ENCODE measurements around the gene DCP1B. TPM values are rescaled to one million over a fixed set of nuclear protein-coding genes. Genes with fewer than 3 reads are reported as not detected.

DCP1B gene
- polyA plus RNA-seq, 2 of the 4 experiments (the other 2 are of a cell fraction): 7.7 to 19.2 TPM

GRCh38 chr12:2023365-2023764, 19.1 kb upstream of the DCP1B start:
- CTCF ChIA-PET: interaction anchor here (0.6 to 3.7 kb wide), 3 partner anchors 11 to 13 kb away, joined by 3 to 10 read pairs (median 8); no protein-coding TSS in a partner anchor
- no peak for FAIRE-seq
- Histone ChIP-seq H3K4me3 (no peak overlapping the region), H3K27ac (no peak overlapping the region), H3K4me2 (no peak overlapping the region), H3K4me1 (no peaks in the 10 kb centered on the region), H3K9me3 (no peaks in the 10 kb centered on the region; the same call in 2 of the 3 replicates)
- DNase-seq (ENCODE audit: low read depth in 1 of 2, low spot score in 1 of 2): no peak
- ATAC-seq: no peak
- POLR2A ChIA-PET: no interaction called here
- no peak for TF ChIP-seq HOXB13 (CRISPR knock-in tag; IDR thresholded peaks at IDR 0.05; ENCODE audit: low read depth)
- TF ChIP-seq EHMT2 (IDR thresholded peaks at IDR 0.05; ENCODE audit: low read depth): no peak
- no peak for TF ChIP-seq HMGXB4 (CRISPR knock-in tag; IDR thresholded peaks at IDR 0.05; ENCODE audit: borderline replicate concordance)
- WGBS (ENCODE audit: missing lambda C conversion rate): 17% methylated on average over 3 of the region's 3 CpGs

GRCh38 chr12:2020511-2020910, 16.3 kb upstream of the DCP1B start:
- Histone ChIP-seq H3K4me3 (no peak overlapping the region), H3K27ac (no peak overlapping the region), H3K4me1 (no peaks in the 10 kb centered on the region), H3K9me3 (no peaks in the 10 kb centered on the region; the same call in 2 of the 3 replicates), H3K4me2 (no peak overlapping the region)
- ChIA-PET CTCF (interaction anchor here (0.6 to 2.3 kb wide), 4 partner anchors 14 to 393 kb away, joined by 3 to 8 read pairs (median 3); no protein-coding TSS in a partner anchor), POLR2A (no interaction called here)
- WGBS (ENCODE audit: missing lambda C conversion rate): 31% methylated on average over 3 of the region's 3 CpGs
- FAIRE-seq: no peak
- TF ChIP-seq CHD4 (IDR thresholded peaks at IDR 0.05; ENCODE audit: borderline replicate concordance) (no peak), SREBF2 (IDR thresholded peaks at IDR 0.05) (no peak), ZNF302 (CRISPR knock-in tag; IDR thresholded peaks at IDR 0.05) (no peak), ZFP36 (IDR thresholded peaks at IDR 0.05; ENCODE audit: borderline replicate concordance, partially characterized antibody) (no peak), TP53 (CRISPR knock-in tag; IDR thresholded peaks at IDR 0.05) (no peak), CBX8 (IDR thresholded peaks at IDR 0.05) (no peak), CTCF (IDR thresholded peaks at IDR 0.05) (no peak), CEBPB (IDR thresholded peaks at IDR 0.05) (no peak)
- no peak for DNase-seq (ENCODE audit: low read depth in 1 of 2, low spot score in 1 of 2)
- no peak for ATAC-seq

- FAIRE-seq (no peak), DNase-seq (ENCODE audit: low read depth in 1 of 2, low spot score in 1 of 2) (no peak), ATAC-seq (no peak)
- WGBS (ENCODE audit: missing lambda C conversion rate): 13% methylated on average over 2 of the region's 2 CpGs
- TF ChIP-seq RNF2 (IDR thresholded peaks at IDR 0.05; ENCODE audit: borderline replicate concordance, low read depth) (no peak), EHMT2 (IDR thresholded peaks at IDR 0.05; ENCODE audit: low read depth) (no peak), MYC (IDR thresholded peaks at IDR 0.05; ENCODE audit: borderline replicate concordance, low read length) (no peak), MAX (IDR thresholded peaks at IDR 0.05) (no peak), HOXB13 (CRISPR knock-in tag; IDR thresholded peaks at IDR 0.05; ENCODE audit: low read depth) (no peak), POLR2AphosphoS2 (conservative IDR thresholded peaks at IDR 0.05; ENCODE audit: low read length) (no peak), GATA3 (IDR thresholded peaks at IDR 0.05; ENCODE audit: borderline replicate concordance) (no peak), HOXA7 (CRISPR knock-in tag; IDR thresholded peaks at IDR 0.05) (no peak), NFE2L2 (conservative IDR thresholded peaks at IDR 0.05; ENCODE audit: low read length) (no peak), FOSB (CRISPR knock-in tag; IDR thresholded peaks at IDR 0.05) (no peak), CTCF (IDR thresholded peaks at IDR 0.05) (no peak), EHF (CRISPR knock-in tag; IDR thresholded peaks at IDR 0.05) (no peak), HEYL (CRISPR knock-in tag; IDR thresholded peaks at IDR 0.05) (no peak), CEBPB (IDR thresholded peaks at IDR 0.05) (no peak)
- Histone ChIP-seq H3K27ac (no peak overlapping the region), H3K4me1 (no peaks in the 10 kb centered on the region), H3K4me2 (no peak overlapping the region), H3K9me3 (no peaks in the 10 kb centered on the region; the same call in 2 of the 3 replicates), H3K4me3 (no peak overlapping the region)
- ChIA-PET CTCF (interaction anchor here (0.8 to 2.3 kb wide), 4 partner anchors 9 to 229 kb away, joined by 3 to 8 read pairs (median 6); no protein-coding TSS in a partner anchor), POLR2A (interaction anchor here (1.4 kb wide), 1 partner anchor 15 kb away, joined by 4 read pairs; the partner anchor contains the start of gene DCP1B)
Observed at GRCh38 chr12:2019126-2019525, 14.9 kb upstream of the DCP1B start.
